H1 (cell line): Measurements from ENCODE around the gene MEIOB. TPM values are rescaled to one million over a fixed set of nuclear protein-coding genes. Genes with fewer than 3 reads are reported as not detected.

Experiments
- CBX5 ChIP-seq: fragments of 300-800, 300-1000 bp; sonication (generic); IDR thresholded peaks from 2 replicates; pipeline ENCODE4 v1.7.1; 2016; ENCODE audit warnings: antibody characterized with exemption, low read length, low read depth
- CBX8 ChIP-seq: fragments of 300-800, 300-1000 bp; sonication (generic); IDR thresholded peaks from 2 replicates; pipeline ENCODE4 v1.7.1; 2016; ENCODE audit warnings: low read depth, low read length, borderline replicate concordance
- CEBPB ChIP-seq: IDR thresholded peaks from 2 replicates; pipeline ENCODE4 v1.6.1; 2012; ENCODE audit warnings: low read depth, low read length
- CHD1 ChIP-seq: IDR thresholded peaks from 2 replicates; pipeline ENCODE4 v1.6.1; 2012; ENCODE audit warnings: low read depth, low read length, improper control_type of control experiment
- POLR2A ChIP-seq, 2 experiments: IDR thresholded peaks; 1 replicate in 1 of 2; 2 replicates in 1 of 2; pipeline ENCODE4 v1.6.1; 2011; ENCODE audit warnings: low read depth in 2 of 2, low read length in 2 of 2, mild to moderate bottlenecking in 2 of 2; ENCODE audit errors: control extremely low read depth in 1 of 2
- TBP ChIP-seq: IDR thresholded peaks from 2 replicates; pipeline ENCODE4 v1.6.1; 2011; ENCODE audit warnings: low read depth, low read length, improper control_type of control experiment
- polyA plus RNA-seq, 7 experiments: library from polyadenylated mRNA; depleted of rRNA in 3 of 7; stranded (reverse) in 5 of 7; unstranded in 2 of 7; fragments of >200 nt in 5 of 7; fragments of 200-250 nt in 2 of 7; gene quantifications; 1 replicate in 5 of 7; 2 replicates in 1 of 7; 4 replicates in 1 of 7; pipeline versions ENCODE4 v1.2.1 to v1.2.3, GENCODE V29; 2011 to 2013; ENCODE audit warnings: missing spikeins in 2 of 7, mixed read lengths in 2 of 7
- total RNA-seq: library from RNA; stranded (reverse); fragmentation: NEBNext Ultra II Directional; extraction: Animal tissue kit (Norgen Biotek cat#: 25700); gene quantifications from 2 replicates; pipeline ENCODE4 v1.2.1, GENCODE V29; 2021

MEIOB gene
- total and polyA plus RNA-seq, 2 of the 8 experiments (the other 6 are each of a cell fraction or from before 2014, with no cell fraction given), result 0.63 to 1.1 TPM

- no peak for TF ChIP-seq CBX5
- no peak for TF ChIP-seq POLR2A (IDR thresholded peaks at IDR 0.05; ENCODE audit: control extremely low read depth in 1 of 2, low read depth in 2 of 2, low read length in 2 of 2)
- no peak for TF ChIP-seq CBX8
- TF ChIP-seq CEBPB, result no peak
- TF ChIP-seq CHD1, result no peak
- no peak for TF ChIP-seq TBP
Observed at GRCh38 chr16:1818873-1819525, 53.0 kb downstream of the MEIOB start (continued).
